Esophagus squamous epithelium (tissue), 4 donors: Measurements from ENCODE around the gene MTRF1L.

Experiments
- CTCF ChIP-seq, 6 experiments: fragments of 450-650 bp in 4 of 6; fragments of 200-600 bp in 2 of 6; sonication (generic) in 2 of 6; IDR thresholded peaks; one replicate each; pipeline ENCODE4 v1.5.1; 2016 to 2019; ENCODE audit warnings: antibody characterized with exemption in 6 of 6, mild to moderate bottlenecking in 4 of 6, moderate library complexity in 4 of 6
- POLR2A ChIP-seq, 4 donors: fragments of 450-650 bp; IDR thresholded peaks; one replicate each; pipeline ENCODE4 v1.6.1; 2017; ENCODE audit warnings: antibody characterized with exemption in 4 of 4, mild to moderate bottlenecking in 4 of 4, moderate library complexity in 3 of 4

GRCh38 chr6:152946995-152947394 lies 55.5 kb downstream of the MTRF1L start:
- TF ChIP-seq CTCF (IDR thresholded peaks at IDR 0.05) (no peak), POLR2A (IDR thresholded peaks at IDR 0.05) (no peak)
